ENCODE data around the gene TRIM8.

Gene TRIM8

GRCh38 chr10:102678842-102679289 lies 34.6 kb downstream of the TRIM8 start:
- peak; percentile 77 for TF ChIP-seq CTCF (IDR thresholded peaks at IDR 0.05; ENCODE audit: control extremely low read depth, extremely low read depth, low read depth, missing control alignments)
- DNase-seq (ENCODE audit: extremely low spot score) = peak; percentile 73
- ChIA-PET CTCF (interaction anchor here (0.6 to 8.3 kb wide), 17 partner anchors 9 to 222 kb away, joined by 3 to 84 read pairs (median 9); partner anchors contain the start of genes ARL3, CYP17A1, SFXN2 and SUFU), POLR2A (interaction anchor here (0.6 kb wide), 1 partner anchor 388 kb away, joined by 3 read pairs; no protein-coding TSS in a partner anchor)

- DNase-seq (ENCODE audit: extremely low spot score) = no peak
- ChIA-PET POLR2A (interaction anchor here (0.6 kb wide), 1 partner anchor 387 kb away, joined by 3 read pairs; no protein-coding TSS in a partner anchor), CTCF (interaction anchor here (1.3 to 8.3 kb wide), 12 partner anchors 10 to 222 kb away, joined by 3 to 84 read pairs (median 14); partner anchors contain the start of genes ARL3, SFXN2 and SUFU)
- TF ChIP-seq CTCF (IDR thresholded peaks at IDR 0.05; ENCODE audit: control extremely low read depth, extremely low read depth, low read depth, missing control alignments) = no peak
Observed at GRCh38 chr10:102679596-102679995, 35.3 kb downstream of the TRIM8 start.

GRCh38 chr10:102681696-102682095 lies 37.4 kb downstream of the TRIM8 start:
- no peak for DNase-seq (ENCODE audit: extremely low spot score)
- CTCF ChIA-PET = interaction anchor here (1.7 kb wide), 1 partner anchor 9 kb away, joined by 4 read pairs; no protein-coding TSS in a partner anchor
- POLR2A ChIA-PET = no interaction called here
- TF ChIP-seq CTCF (IDR thresholded peaks at IDR 0.05; ENCODE audit: control extremely low read depth, extremely low read depth, low read depth, missing control alignments) = no peak

- POLR2A ChIA-PET = no interaction called here
- no peak for DNase-seq (ENCODE audit: extremely low spot score)
- CTCF ChIA-PET = interaction anchor here (1.7 kb wide), 1 partner anchor 9 kb away, joined by 4 read pairs; no protein-coding TSS in a partner anchor
- no peak for TF ChIP-seq CTCF (IDR thresholded peaks at IDR 0.05; ENCODE audit: control extremely low read depth, extremely low read depth, low read depth, missing control alignments)
Observed at GRCh38 chr10:102682416-102682815, 38.1 kb downstream of the TRIM8 start.

GRCh38 chr10:102682981-102683380 lies 38.7 kb downstream of the TRIM8 start:
- CTCF ChIA-PET = interaction anchor here (1.7 to 1.9 kb wide), 2 partner anchors 8 to 9 kb away, joined by 4 read pairs; no protein-coding TSS in a partner anchor
- no peak for DNase-seq (ENCODE audit: extremely low spot score)
- no peak for TF ChIP-seq CTCF (IDR thresholded peaks at IDR 0.05; ENCODE audit: control extremely low read depth, extremely low read depth, low read depth, missing control alignments)
- POLR2A ChIA-PET = no interaction called here

- TF ChIP-seq CTCF (IDR thresholded peaks at IDR 0.05; ENCODE audit: control extremely low read depth, extremely low read depth, low read depth, missing control alignments) = no peak
- CTCF ChIA-PET = interaction anchor here (0.9 to 1.9 kb wide), 2 partner anchors 9 to 30 kb away, joined by 3 to 4 read pairs; partner anchors contain the start of gene ARL3
- POLR2A ChIA-PET = no interaction called here
- no peak for DNase-seq (ENCODE audit: extremely low spot score)
Observed at GRCh38 chr10:102683736-102684135, 39.5 kb downstream of the TRIM8 start.

All from GM10248 (cell line).